Measurements from ENCODE around the gene PGBD1. TPM values are rescaled to one million over a fixed set of nuclear protein-coding genes. Genes with fewer than 3 reads are reported as not detected.

PGBD1 gene

DNA sequence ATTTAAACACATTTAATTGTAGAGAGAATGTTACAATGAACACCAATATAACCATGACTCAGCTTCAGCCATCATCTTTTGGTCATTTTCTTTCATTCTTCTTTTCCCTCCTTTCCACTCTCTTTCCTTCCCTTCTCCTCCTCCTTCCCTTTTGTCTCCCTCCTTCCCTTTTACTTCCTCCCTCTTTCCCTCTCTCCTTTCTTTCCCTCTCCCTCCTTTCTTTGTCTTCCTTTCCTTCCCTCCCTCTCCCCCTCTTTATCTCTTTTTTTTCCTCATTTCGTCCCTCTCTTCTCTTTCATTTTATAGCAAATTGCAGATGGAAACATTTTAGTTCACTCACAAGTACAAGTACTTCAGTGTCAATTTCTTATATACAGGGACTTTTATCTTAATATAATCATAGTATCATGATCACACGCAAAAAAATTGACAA is 70.1 kb downstream of the PGBD1 start:
- no peak for DNase-seq
- H3K9me3 ChIP-seq (ENCODE audit: control insufficient read depth, low read length): no peaks in the 10 kb centered on the region
- peaks cover 16% of the 10 kb centered on the region for H3K79me1 ChIP-seq (replicated peaks; ENCODE audit: low read length, poor library complexity, severe bottlenecking)
- no peak overlapping the region for H2BK15ac ChIP-seq (ENCODE audit: low read depth, poor library complexity, severe bottlenecking)
- peaks cover 6 to 13% of the 10 kb centered on the region in 2 experiments for H3K27me3 ChIP-seq (ENCODE audit: control insufficient read depth in 1 of 2, insufficient read depth in 1 of 2, low read length in 2 of 2)
- no peak overlapping the region for H2BK5ac ChIP-seq (ENCODE audit: low read depth, low read length, poor library complexity, severe bottlenecking)
- peak overlapping the region; percentile 30 for H3K9ac ChIP-seq (ENCODE audit: low read length)
- H3K23ac ChIP-seq (ENCODE audit: low read length in 2 of 2): no peak overlapping the region
- no peak overlapping the region for H4K91ac ChIP-seq (ENCODE audit: low read length)
- no peak overlapping the region for H2BK12ac ChIP-seq (ENCODE audit: low read length in 2 of 2)
- no peak overlapping the region for H3K4me2 ChIP-seq (ENCODE audit: low read length, poor library complexity, severe bottlenecking)
- no peaks in the 10 kb centered on the region for H3K36me3 ChIP-seq (ENCODE audit: control insufficient read depth in 1 of 2, insufficient read depth in 2 of 2, low read depth in 1 of 2, low read length in 2 of 2)
- no CpG with 5 or more reads among the region's 2 CpGs for WGBS
- H4K8ac ChIP-seq (ENCODE audit: low read length): no peak overlapping the region
- no peak overlapping the region for H2BK120ac ChIP-seq (ENCODE audit: low read depth, low read length)
- no peak overlapping the region for H3K4ac ChIP-seq (ENCODE audit: low read depth in 1 of 2, low read length in 2 of 2)
- H3K27ac ChIP-seq (ENCODE audit: low read length, poor library complexity, severe bottlenecking): no peak overlapping the region
- H2AFZ ChIP-seq (ENCODE audit: low read depth, low read length): no peak overlapping the region
- peaks cover 8% of the 10 kb centered on the region for H3K4me1 ChIP-seq (ENCODE audit: control insufficient read depth, insufficient read depth, low read depth, low read length)
- H3K18ac ChIP-seq (ENCODE audit: low read depth in 1 of 2, low read length in 2 of 2): no peak overlapping the region
- no peak overlapping the region for H3K14ac ChIP-seq (ENCODE audit: low read length in 2 of 2)
- H2AK5ac ChIP-seq (ENCODE audit: low read length, severe bottlenecking): no peak overlapping the region
- H3K4me3 ChIP-seq (ENCODE audit: insufficient read depth in 1 of 2, low read depth in 1 of 2, low read length in 2 of 2): no peak overlapping the region

Small RNA genes within 50 kb of the gene (small RNA-seq; reads per million reads assigned to genes)
- not detected for gene AL021997.1 (ENCODE audit: low read depth)
- not detected for gene AL021997.2 (ENCODE audit: low read depth)
